Measurements from ENCODE around the gene CEND1. TPM values are rescaled to one million over a fixed set of nuclear protein-coding genes. Genes with fewer than 3 reads are reported as not detected.

CEND1 gene
- total RNA-seq (ENCODE audit: unreplicated experiment): not detected
- long read RNA-seq: 0 reads

GRCh38 chr11:789943-790342 is at the start of gene CEND1:
Gene CEND1 (minus strand): TSS chr11:790090. CDS start chr11:788576, 1,514 bp downstream.
- peaks cover 14% of the 10 kb centered on the region for H3K27me3 Mint-ChIP-seq (ENCODE audit: unreplicated experiment)
- H3K27ac Mint-ChIP-seq (ENCODE audit: unreplicated experiment): no peak within 1 kb of the TSS
- no peaks in the 10 kb centered on the region for H3K4me1 Mint-ChIP-seq (ENCODE audit: unreplicated experiment)
- H3K36me3 Mint-ChIP-seq (ENCODE audit: low read depth, unreplicated experiment): no peaks in the 10 kb centered on the region
- TF ChIP-seq CTCF (IDR thresholded peaks at IDR 0.05; ENCODE audit: unreplicated experiment): no peak
- peak; percentile 48 for DNase-seq (ENCODE audit: low spot score)
- no peak within 1 kb of the TSS for H3K4me3 Mint-ChIP-seq (ENCODE audit: unreplicated experiment)
- H3K9me3 Mint-ChIP-seq (ENCODE audit: unreplicated experiment): no peaks in the 10 kb centered on the region

GRCh38 chr11:839280-839623 is 49.4 kb upstream of the CEND1 start:
- H3K27me3 Mint-ChIP-seq (ENCODE audit: unreplicated experiment): peaks cover 3% of the 10 kb centered on the region
- H3K27ac Mint-ChIP-seq (ENCODE audit: unreplicated experiment): no peak overlapping the region
- H3K36me3 Mint-ChIP-seq (ENCODE audit: low read depth, unreplicated experiment): no peaks in the 10 kb centered on the region
- no peak for DNase-seq (ENCODE audit: low spot score)
- H3K9me3 Mint-ChIP-seq (ENCODE audit: unreplicated experiment): no peaks in the 10 kb centered on the region
- TF ChIP-seq CTCF (IDR thresholded peaks at IDR 0.05; ENCODE audit: unreplicated experiment): no peak
- no peak overlapping the region for H3K4me3 Mint-ChIP-seq (ENCODE audit: unreplicated experiment)
- H3K4me1 Mint-ChIP-seq (ENCODE audit: unreplicated experiment): peaks cover 7% of the 10 kb centered on the region

DNA sequence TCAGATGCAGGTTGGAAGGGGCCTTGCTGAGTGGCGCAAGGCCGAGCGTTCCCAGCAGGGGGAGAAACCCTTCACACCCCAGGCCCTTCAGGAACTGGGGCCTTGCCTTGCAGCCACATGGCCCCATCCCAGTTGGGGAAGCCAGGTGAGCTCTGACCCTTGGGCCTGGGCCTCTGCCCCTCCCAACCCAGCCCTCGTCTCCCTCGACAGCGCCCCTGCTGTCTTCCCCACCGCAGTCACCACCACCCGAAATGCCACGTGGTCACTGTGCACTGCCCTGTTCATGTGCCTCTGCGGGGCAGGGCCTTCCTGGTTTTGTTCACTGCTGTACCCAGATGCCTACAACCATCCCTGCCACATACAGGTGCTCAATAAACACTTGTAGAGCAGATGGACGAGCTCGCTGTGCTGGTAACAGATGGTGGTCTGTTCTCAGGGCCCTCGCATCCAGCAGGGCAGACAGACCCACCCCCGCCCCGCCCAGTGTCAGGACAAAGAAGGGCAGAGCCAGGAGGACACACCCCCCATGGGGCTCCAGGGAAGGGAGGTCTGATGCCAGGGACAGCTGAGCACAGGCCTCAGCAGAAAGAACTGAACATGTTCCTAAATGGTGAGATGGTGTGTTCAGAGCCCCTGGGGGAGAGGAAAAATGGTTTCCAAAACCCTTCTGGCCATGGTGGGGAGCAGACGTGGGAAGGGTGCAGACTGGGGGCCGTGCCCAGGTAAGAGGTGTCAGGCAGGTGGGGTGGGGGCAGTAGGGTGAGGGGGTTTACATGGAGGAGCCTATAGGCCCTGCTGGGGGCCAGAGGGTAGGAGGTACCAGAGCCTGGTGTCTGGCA is 48.8 kb upstream of the CEND1 start:
- H3K27ac Mint-ChIP-seq (ENCODE audit: unreplicated experiment): no peak overlapping the region

GRCh38 chr11:837990-838307 is 48.1 kb upstream of the CEND1 start:
- Mint-ChIP-seq H3K27me3 (ENCODE audit: unreplicated experiment) (peaks cover 6% of the 10 kb centered on the region), H3K4me1 (ENCODE audit: unreplicated experiment) (peaks cover 10% of the 10 kb centered on the region), H3K4me3 (ENCODE audit: unreplicated experiment) (no peak overlapping the region), H3K27ac (ENCODE audit: unreplicated experiment) (no peak overlapping the region), H3K9me3 (ENCODE audit: unreplicated experiment) (no peaks in the 10 kb centered on the region), H3K36me3 (ENCODE audit: low read depth, unreplicated experiment) (no peaks in the 10 kb centered on the region)
- no peak for TF ChIP-seq CTCF (IDR thresholded peaks at IDR 0.05; ENCODE audit: unreplicated experiment)
- no peak for DNase-seq (ENCODE audit: low spot score)

More for the DNA sequence above, 48.8 kb upstream of the CEND1 start:
- Mint-ChIP-seq H3K27me3 (ENCODE audit: unreplicated experiment) (peaks cover 8% of the 10 kb centered on the region), H3K4me1 (ENCODE audit: unreplicated experiment) (peaks cover 10% of the 10 kb centered on the region), H3K36me3 (ENCODE audit: low read depth, unreplicated experiment) (no peaks in the 10 kb centered on the region), H3K9me3 (ENCODE audit: unreplicated experiment) (no peaks in the 10 kb centered on the region), H3K4me3 (ENCODE audit: unreplicated experiment) (no peak overlapping the region)
- TF ChIP-seq CTCF (IDR thresholded peaks at IDR 0.05; ENCODE audit: unreplicated experiment): peak; percentile 26
- DNase-seq (ENCODE audit: low spot score): peak; percentile 42

- DNase-seq (ENCODE audit: low spot score): no peak
- Mint-ChIP-seq H3K27me3 (ENCODE audit: unreplicated experiment) (peaks cover 6% of the 10 kb centered on the region), H3K4me3 (ENCODE audit: unreplicated experiment) (no peak overlapping the region), H3K9me3 (ENCODE audit: unreplicated experiment) (no peaks in the 10 kb centered on the region), H3K36me3 (ENCODE audit: low read depth, unreplicated experiment) (no peaks in the 10 kb centered on the region), H3K4me1 (ENCODE audit: unreplicated experiment) (peaks cover 10% of the 10 kb centered on the region), H3K27ac (ENCODE audit: unreplicated experiment) (no peak overlapping the region)
- TF ChIP-seq CTCF (IDR thresholded peaks at IDR 0.05; ENCODE audit: unreplicated experiment): no peak
Measured at GRCh38 chr11:837189-837989, 47.5 kb upstream of the CEND1 start.

Data from endothelial cell (in vitro differentiated cells).